HG02884 (cell line): ENCODE results near the gene PSD2.

Experiments used
- ATAC-seq: cut with Tn5 transposase; IDR thresholded peaks from one replicate; pipeline ENCODE4 v1.9.1; 2021; ENCODE audit warnings: mild to moderate bottlenecking, moderate library complexity; ENCODE audit not compliant: unreplicated experiment

Gene PSD2

DNA sequence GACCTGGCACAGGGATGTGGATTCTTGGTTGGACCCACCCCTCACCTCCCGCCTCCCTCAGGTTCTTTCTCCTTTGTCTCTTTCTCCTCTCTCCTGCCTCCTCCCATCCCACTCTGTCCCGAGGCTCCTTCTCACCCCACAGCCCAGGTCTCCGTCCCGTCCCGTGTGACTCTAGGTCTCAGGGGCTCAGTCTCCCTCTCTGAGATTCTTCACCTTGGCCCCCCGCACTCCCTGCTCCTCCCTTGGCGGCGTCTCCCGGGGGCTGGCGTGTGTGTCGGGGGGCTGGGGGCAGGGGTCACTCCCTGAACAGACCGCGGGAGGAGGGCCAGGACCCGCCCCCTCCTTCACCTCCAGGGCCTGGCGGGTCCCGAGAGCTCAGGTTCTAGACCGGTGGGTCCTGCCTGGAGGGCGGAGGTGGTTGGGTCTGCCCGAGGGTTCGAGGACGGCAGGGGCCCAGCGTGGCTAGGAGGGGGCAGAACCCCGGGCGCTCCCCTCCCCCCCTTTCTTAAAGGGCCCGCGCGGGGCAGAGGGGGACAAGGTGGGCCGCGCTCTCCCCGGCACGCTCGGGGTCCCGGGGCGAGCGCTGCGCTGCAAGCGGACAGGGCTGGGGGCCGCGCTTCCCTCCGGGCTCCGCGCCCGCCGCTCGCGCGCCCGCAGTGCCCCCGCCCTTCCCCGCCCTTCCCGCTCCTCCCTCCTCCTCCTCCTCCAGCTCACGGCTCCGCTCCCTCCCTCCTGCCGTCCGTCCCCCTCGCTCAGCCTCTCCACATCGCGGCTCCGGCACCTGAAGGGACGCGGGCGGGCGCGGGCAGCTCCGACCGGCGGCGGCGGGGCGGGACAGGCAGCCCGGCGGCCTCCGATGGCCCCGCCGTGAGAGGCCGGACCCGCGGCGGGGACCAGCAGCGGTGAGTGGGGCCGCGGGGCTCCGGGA is at the start of gene PSD2:
TSS of gene PSD2 (plus strand) at position 735 of the 928 bp plus-strand sequence. CDS start 13,633 bp downstream, outside the sequence.
- no peak for ATAC-seq

DNA sequence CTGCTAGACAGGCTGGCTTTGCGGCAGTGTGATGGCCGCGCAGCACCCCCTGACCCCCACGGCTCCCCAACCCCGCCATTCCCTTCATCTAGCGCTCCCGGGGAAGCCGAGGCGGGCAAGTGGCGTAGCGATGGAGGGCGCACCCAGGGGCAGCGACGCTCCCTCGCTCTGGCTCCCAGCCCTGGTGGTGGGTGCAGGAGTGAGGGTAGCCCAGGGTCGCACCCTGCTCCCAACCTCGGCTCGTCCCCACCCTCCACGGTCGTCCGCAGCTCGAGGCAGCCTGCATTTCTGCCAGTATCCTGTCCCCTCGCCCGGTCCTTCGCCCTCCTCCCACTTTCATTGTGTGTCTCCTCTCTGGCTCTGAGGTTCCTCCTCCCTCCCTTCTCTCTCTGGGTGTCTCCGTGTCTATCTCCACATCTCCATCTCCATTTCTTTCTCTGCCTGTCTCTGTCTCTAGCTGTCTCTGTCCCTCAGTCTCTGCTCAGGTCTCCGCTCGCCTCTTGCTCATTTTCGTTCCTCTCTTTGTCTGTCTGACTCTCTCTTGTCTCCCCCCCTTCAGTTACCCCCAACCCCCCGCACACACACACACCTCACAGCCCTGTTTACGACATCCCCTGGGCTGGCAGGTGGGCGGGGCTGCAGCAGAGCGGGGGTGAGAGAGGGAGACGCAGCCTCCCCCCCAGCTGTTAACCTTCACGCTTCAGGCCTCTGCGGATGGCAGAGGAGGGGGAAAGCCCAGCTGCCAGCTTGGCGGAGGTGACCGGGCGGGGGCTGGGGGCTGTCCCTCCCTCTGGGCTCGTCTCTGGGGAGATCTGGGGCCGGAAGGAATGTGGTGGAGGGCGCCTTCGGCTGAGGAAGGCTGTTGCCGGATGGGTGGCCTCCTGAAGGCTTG is 48.7 kb upstream of the PSD2 start:
- ATAC-seq, result peak; percentile 43

DNA sequence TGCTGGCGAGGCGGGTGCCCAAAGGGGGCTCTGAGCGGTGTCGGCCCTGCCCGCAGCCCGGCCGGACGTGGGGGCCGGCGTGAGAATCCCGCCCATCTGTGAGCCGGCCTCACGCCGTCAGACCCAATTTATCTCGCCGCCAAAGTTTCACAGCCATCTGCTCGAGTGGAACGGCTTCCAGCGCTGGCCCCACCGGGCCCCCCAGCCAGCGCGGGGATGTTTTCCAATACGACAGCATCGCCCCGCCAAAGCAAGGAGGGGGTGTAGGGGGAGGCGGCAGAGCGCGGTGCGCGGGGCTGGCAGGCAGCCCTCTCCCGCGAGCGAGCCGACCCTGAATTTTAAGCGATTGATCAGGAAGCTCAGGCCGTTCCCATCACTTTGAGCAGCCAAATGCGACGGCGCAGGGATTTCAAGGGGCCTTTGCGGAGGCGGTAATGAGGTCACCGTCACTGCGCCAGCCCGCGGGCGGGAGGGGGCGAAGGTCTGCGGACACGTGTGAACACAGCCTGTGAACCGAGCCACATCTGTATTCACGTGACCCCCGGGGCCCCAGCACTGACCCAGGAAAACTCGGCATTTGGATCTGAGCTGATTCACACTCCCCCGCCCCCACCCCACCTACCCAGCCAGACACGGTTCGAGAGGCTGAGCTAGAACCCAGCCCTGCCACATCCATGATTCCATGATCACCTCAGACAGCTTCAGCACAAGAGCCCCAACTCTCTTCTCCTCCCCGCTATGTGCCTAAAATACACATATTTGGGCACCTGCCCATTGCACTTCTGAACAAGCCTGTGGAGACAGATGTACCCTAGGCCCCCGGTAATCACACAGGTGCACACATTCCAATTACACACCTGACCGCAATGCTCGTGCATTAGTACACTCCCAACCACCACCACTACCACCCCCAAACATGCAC is 47.8 kb upstream of the PSD2 start:
- ATAC-seq, result peak; percentile 20

DNA sequence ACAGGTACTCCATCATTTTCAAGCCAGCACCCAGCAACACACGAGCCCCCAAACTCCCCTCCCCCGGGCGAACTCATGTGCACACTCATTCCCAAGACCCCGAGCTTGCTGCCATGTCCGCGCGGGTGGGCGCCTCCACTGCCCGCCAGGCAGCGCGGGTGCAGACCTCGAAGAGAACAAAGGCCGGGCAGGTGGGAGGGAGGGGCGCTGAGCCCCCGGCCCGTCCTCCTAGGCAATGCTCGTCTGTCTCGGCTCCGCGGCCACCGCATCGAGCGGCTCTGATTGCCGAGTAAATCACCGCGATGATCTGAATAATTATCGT is 47.1 kb upstream of the PSD2 start:
- no peak for ATAC-seq

DNA sequence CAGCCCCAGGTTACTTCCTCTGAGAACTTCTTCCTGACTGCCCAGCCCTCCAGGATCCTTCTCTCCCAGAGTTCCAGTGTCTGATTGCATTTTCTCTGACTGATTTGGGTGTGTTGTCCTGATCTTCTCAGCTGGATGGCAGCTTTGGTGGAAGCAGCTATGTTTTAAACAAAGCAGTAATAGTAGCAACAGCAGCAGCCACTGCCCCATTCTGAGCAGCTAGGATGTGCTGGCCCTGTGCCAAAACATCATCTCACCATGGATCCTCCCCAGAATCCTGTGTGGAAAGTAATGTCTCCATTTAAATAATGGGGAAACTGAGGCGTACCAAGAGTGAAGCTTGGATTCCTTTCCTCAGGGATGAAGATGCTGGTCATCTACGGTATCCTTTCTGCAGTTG is 46.4 kb upstream of the PSD2 start:
- no peak for ATAC-seq

DNA sequence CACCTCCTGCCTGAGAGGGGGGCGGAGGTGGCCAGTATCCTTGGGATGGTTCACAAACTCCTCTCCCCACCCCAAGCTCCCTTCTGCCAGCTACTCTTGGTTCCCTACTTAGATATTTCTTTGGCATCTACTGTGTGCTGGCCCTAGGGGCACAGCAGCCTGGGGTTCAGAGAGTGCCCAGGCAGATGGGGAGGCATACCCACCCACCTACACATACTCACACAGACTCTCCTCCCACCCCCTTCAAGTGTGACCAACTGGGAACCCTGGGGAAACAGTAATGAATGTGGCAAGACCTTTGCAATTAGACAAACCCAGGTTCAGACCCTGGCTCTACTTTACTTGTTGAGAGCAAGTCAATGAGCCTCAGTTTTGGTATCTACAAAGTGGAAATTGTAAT is 44.4 kb upstream of the PSD2 start:
- no peak for ATAC-seq

DNA sequence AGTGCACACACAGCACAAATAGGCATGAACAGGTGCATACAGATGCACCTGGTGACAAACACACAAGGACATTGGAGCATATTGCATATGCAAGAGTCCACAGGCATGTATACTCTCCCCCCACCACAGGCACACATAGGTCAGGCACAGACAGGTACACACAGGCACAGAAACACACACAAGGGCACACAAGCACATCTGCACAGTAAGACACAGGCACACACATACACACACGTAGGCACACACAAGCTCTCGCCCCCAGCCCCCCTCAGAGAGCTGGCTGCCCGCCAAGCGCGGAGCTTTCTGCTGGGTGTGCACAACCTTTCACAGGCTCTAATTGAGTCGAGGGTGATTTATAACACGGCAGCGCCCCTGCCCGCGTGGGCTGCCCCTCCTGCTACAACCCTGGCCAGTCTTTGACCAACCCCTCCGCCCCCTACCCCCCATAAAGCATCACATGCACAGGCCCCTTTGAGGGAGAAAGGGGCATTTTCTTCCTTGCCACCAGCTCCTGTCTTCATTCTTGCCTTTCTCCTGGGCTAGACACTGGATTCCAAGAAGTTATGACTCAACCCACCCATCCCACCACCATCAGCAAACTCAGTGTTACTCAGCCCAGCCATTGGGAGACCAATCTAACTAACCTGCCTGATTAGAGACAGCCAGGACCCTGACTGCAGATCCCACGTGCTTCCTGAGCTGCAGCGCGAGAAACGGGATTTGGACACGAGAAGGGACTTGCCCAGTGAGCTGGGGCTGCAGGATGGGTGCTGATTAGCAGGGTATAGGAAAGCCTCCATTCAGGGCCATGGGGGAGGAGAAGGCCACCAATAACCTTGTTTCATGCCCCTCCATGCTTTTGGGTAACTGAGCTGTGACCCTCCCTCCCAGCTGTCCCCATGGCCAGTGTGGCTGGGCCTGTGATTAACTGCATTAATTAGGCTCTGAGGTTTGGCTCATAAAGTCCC is 42.8 kb upstream of the PSD2 start:
- no peak for ATAC-seq

DNA sequence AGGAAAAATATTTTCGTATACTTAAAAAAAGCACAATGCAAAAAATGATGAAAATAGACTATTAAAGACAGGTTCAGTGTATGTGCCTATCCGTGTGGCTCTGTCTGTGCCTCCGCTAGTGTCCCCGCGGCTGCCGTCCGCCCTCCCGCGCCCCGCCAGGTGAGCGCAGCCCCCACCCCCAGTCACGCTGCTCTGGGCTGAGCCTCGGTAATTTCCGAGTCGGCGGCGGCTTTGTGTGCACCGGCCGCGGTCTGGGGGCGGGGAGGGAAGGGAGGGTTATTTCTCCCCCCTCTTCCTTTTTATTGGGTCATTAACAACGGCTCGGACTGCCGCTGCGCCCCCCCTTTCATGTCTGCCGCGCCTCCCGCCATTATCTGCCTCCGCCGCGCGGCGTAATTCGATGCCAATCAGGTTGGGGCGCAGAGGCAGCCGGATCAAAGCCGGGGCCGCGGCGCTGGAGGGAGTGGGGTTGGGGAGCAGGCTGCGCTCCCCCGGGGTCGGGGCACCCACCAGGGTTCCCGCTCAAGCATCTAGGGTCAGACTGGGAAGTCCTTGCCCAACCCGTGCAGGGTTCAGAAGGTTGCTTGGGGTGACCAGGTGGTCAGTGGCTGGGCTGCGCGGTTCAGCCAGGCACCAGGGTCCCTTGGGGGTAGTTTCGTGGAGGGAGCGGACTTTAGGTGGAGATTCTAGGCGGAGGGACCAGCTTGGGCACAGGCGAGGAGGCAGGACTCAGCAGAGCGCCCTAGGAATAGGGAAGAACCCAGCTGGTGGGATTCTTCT is 39.5 kb upstream of the PSD2 start:
- no peak for ATAC-seq

DNA sequence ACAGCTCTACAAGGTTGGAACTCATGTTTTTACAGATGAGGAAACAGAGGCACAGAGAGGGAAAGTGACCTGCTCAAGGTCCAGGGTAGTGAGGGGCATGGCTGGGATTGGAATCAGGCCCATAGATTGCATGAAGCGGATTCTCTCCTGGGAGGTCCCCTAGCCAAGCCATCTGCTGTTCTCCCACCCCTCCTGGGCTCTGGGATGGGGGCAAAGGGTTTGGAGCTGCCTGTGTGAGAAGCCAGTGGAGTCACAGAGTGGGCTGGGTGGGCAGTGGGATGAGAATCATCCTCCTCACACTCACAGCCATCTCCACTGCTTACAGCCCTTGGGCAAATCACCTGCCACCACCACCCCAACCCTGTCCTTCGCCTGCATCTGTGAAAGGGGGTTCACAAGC is 38.6 kb upstream of the PSD2 start:
- ATAC-seq, result no peak

DNA sequence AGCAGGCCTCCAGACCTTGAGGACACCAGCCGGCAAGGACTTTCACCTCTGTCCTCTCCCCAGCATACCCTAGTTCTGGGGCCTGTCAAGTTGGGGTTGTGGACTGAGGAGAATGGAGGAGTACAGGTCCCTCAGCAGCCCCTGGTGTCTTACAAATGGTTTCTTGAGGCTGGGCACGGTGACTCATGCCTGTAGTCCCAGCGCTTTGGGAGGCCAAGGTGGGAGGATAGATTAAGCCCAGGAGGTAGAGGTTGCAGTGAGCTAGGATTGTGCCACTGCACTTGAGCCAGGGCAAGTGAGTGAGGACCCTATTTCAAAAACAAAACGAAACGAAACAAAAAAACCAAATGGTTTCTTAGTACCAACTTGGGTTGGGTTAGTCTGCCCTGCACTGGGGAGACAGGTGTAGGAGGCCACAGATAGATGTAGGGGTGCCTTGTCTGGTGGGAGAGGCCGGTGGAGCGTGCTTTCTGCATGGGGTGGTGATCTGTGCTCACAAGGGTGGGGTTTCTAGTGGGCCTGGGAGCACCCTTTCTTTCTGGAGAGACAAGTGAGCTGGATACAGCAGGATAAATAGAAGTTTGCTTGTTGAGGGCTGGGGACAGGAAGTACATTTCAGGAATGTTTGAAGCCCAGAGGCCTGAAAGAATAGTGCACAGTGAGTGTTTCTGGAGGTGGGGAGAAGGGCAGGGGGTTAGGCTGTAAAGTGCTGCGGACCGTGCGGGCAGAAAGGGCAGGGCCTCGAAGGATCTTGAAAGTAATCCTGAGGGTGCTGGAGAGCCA is 37.7 kb upstream of the PSD2 start:
- ATAC-seq, result no peak

DNA sequence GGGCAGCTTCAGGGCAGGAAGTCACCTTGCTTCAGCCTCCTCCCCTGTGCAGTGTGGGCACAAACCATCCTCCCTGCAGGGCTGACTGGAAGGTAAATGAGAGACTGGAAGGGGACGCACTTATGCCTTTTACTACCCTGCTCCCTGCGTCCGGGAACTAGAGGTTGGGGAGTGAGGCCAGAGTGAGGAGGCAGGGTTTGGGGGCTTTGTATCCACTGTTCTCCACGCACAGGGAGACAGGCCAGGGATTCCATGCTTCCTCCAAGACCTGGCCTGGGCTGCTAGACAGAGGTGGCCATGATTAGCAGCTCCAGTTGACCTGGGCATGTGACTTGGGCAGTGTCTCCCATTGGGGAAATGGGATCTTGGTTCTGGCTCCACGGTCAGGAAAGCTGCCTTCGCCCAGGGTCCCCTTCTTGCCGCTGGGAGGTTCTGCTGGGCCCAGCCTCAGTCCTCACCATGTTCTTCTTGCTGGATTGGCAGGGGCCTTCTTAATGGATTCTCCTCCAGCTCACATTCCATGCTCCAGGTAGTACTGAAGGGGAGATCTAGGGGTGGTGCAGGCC is 37.0 kb upstream of the PSD2 start:
- ATAC-seq, result no peak

DNA sequence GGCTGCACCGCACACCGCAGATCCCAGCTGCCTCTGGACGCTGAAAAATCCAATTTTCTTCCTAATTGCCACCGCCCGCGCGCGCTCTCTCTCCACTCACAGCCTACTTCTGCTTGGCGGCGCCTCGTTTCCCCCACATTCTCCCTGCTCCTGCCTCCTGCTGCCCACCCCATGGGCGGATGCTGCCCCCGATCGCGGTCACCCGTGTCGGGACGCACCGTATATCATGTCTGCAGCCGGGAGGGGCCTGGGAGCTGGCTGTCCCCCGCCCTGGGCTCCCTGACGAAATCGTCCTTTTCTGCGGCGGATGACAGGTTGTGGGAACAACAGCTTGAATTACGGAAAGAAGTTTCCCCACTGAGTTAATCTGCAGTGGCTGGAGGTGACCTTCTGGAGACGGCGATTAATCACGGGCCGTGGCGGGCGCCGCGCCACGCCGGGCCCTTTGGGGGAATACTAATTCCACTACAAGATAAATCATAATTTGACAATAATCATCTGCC is 36.3 kb upstream of the PSD2 start:
- ATAC-seq, result no peak

DNA sequence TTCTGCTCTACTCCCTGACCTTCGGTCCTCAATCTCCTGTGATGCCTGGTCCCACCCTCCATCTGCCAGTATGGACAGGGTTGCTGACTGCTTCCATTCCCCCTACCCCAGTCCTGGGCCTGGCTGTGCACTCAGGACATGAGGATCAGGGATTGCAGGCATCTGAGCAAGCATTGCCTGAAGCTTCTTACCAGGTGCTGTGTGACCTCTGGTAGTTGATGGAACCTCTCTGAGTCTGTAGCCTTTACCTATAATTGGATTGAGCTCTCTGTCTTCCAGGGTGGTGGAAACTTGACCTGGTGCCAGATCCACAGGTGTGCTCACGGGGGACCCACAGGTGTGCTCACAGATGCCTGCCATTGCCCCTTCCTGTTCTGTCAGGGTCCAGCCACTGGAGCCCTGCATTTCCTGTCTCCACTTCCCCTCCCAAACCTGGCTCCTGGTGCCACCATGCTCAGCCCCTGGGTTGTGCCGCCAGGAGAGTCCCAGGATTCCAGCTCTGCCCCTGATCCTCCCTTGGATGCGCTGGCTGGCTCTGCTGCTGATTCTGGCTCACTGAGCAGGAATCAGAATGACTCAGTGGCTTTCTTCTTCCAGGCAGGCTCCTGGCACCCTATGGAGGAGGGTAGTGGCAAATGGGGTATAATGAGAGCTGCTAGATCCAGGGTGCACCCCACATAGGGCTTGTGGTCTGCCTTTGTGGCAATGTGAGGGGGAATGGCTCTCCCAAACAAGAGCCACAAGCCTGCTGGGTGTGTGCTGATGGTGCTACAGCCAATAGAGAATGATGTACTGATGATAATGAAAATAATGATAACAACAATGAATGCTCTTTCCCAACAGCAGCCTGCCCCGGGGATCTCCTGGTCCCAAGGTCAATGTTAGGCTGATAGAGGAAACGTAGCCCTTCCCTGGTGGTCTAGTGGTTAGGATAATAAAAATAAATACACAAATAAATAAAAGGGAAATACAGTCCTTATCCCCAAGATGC is 35.2 kb upstream of the PSD2 start:
- ATAC-seq, result no peak

DNA sequence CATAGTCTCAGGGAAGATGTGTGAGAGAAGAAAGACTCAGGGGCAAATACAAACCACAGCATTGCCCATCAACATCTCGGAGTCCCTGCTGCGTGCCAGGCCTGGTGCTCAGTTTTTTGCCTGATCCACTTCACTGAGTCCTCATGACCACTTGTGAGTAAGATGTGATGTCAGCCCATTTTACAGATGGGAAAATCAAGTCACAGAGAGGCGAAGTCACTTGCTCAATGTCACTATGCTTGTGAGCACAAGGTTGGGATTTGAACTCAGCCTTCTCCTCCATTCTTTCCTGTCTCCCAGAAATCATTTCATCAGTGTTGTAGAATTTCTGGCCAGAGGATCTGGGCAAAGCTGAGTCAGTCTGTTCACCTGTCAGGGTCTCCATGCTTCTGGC is 34.6 kb upstream of the PSD2 start:
- no peak for ATAC-seq

DNA sequence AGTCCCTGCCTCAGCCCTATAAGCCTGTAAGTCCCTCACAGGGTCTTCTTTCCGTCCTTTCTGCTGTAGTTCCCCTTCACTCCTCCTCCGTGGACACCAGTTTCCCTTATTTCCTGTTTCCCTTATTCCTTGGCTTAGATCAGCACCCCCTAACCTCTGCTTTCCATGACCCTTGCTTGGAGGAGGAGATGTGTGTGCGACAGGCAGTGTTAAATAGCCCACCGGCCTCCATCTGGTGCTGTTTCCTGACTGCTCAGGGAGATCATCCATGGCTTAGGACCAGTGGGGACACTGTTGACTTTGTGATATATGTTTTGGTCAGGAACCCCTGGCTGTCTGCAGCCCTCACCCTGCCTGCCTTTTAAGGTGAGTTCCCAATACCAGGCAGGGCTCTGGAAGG is 34.1 kb upstream of the PSD2 start:
- no peak for ATAC-seq

DNA sequence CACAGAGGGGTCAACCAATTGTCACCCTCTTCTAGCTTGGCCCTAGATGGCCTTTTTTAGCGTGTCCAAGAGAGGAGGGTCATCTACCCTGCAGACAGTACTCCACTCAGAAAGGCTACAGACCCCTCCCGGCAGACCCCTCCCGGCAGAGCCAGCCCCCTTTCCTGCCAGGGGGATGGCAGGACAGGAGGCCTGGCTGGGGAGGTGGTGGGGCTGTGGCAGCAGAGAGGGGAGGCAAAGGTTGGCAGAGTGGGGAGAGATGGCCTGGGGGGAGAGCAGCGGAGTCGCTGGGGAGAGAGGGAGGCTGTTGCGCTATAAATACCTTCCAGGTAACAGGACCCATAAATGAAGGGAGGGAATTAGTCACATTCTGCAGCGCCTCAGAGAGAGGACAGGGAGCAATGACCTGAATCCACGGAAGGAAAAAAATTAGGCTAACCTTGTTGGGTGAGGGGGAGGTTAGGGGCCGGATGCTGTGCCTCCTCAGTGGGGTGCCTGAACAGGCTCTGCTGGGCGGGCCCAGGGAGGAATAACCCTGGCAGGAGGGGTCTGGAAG is 32.9 kb upstream of the PSD2 start:
- ATAC-seq, result no peak
